GM19328 (cell line): ENCODE data around the gene SHISAL2A.

ENCODE experiments used
- ATAC-seq: cut with Tn5 transposase; IDR thresholded peaks from one replicate; pipeline ENCODE4 v1.9.1; 2021; ENCODE audit warnings: mild to moderate bottlenecking, moderate library complexity; ENCODE audit not compliant: unreplicated experiment

SHISAL2A gene

DNA sequence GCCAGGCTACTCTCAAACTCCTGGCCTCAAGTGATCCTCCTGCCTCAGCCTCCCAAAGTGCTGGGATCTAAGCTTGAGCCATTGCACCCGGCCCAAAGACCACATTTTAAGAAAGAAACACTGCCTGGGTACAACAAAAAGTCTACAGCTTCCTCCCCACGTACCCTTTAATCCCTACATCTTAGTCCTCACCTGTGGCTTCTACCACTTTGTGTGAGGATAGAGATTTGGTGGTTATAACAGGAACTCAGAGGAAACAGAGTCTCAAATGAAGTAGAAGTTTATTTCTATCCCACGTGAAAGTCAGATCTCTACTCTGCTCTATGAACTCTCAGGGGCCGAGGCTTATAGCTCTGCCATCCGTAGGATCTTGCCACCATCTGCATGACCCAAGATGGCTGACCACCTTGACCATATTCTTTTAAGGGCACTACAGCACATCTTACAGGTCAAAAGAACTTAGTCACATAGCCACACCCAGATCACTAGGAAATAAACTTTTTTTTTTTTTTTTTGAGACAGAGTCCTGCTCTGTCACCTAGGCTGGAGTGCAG, 17.4 kb upstream of the SHISAL2A start:
- ATAC-seq = no peak

DNA sequence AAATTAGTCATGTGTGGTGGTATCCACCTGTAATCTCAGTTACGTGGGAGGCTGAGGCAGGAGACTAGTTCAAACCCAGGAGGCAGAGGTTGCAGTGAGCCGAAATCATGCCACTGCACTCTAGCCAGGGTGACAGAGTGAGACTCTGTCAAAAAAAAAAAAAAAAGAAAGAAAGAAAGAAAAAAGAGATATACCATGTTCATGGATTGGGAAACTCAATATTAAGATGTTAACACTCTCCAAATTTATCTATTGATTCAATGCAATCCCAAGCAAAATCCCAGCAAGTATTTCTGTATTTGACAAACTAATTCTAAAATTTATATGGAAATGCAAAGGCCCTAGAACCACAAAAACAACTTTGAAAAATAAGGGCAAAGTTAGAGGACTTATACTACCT, 11.0 kb upstream of the SHISAL2A start:
- no peak for ATAC-seq

DNA sequence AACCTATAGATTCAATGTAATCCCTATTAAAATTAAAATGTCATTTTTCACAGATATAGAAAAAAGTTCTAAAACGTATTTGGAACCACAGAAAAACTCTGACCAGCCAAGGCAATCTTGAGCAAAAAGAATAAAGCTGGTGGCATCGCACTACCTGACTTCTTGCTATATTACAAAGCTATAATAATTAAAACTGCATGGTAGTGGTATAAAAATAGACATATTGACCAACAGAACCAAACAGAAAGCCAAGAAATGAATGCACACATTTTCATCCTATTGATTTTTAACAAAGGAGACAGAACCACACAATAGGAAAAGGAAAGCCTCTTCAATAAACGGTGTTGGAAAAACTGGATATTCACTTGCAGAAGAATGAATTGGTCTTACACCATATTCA, 9.2 kb upstream of the SHISAL2A start:
- no peak for ATAC-seq

DNA sequence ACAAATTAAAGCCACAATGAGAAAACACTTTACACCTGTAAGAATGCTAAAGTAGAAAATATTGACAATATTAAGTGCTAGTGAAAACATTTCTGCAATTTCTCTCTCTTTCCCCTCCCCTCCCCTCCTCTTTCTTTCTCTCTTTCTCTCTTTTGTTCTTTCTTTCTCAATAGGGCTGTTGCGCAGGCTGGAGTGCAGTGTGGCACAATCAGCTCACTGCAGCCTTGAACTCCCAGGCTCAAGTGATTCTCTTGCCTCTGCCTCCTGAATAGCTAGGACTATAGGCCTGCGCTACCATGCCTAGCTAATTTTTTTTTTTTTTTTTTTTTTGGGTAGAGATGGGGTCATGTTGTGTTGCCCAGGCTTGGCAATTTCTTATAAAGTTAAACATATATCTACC, 5.9 kb upstream of the SHISAL2A start:
- ATAC-seq = no peak

DNA sequence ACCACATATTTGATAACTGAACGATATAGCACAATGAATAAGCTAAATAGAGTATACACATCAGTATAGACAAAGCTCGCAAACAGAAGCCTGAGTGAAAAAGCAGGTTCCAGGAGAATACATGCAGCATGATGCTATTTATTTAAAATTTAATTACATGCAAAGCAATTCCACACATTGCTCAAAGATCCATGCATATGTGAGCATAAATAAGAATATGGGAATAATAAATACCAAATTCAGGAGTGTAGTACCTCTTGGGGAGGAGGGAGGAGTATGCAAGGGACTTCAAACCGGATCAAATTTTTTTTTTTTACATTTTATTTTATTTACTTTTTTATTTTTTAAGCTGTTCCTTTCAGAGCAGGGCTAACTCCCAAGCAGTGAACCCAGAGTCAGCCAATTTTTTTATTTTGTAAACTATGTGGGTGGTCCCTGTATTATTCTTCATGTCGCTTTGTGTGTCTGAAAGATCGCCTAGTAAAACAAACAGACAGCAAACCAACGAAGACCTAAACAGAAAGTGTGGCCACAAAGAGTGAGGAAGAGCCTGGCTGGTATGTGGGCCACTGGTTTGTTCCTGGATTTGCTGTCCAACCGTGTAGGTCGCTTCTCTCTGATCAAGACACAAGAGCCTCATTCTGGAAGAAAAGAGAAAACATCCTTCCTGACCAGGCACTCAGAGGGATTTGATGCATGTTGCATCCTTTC, 4.2 kb upstream of the SHISAL2A start:
- ATAC-seq = no peak

DNA sequence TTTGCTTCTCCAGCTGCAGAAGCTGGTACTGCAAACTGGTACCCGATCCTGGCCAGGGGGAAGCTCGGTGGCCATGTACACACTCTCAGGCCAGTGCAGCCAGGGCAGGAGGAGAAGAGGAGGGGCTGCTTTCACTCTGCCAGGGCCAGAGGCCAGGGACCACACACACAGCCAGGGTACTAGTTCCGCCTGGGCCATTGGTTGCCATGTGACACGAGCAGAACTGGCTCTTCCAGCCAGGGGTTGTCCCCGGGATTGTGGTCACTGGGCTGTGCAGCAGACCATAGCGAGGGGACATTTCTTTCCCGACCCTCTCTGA, 3.7 kb upstream of the SHISAL2A start:
- no peak for ATAC-seq

DNA sequence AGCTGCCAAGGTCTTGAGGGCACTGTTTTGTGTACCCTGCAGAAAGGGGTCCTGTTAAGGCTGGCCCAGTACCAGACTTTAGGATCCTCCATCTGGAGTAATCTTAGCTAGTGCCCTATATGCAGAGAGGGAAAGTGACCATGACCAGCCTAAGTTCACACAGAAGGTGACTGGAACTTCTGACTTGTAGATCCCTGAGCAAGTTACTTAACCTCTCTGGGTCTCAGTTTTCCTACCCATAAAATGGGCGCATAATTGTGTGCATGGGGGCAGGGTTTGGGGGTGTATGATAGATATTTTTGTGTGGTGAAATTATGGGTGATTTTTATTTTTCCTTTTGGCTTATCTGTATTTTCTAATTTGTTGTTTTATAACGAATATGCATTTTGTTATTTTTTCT, 3.3 kb upstream of the SHISAL2A start:
- ATAC-seq = no peak

DNA sequence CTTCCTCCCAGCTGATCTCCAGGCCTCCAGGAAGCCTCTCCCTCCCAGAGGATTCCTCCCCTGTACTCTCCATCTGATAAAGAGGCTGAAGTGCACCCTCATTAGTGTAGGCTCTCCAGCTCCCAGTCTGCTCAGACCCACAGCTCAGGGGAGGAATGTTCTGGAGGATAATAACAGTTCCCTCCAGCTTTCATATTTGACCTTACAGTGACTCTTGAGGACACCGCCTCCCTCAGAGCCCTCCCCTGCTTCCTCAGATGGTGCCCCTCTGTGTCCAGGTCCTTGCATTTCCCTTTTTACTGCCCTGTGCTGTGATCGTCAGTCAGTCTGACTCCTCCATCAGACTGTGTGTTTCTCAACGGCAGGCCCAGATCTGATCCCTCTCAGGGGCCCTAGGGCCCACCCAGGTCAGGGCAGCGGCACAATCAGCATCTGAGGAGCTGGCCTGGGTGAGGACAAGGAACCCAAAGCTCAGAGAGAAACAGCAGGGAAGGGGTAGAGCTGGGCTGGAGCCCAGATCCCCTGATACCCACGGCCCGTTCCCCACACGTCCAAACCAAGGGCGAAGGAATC, 1.1 kb upstream of the SHISAL2A start:
- ATAC-seq = no peak

DNA sequence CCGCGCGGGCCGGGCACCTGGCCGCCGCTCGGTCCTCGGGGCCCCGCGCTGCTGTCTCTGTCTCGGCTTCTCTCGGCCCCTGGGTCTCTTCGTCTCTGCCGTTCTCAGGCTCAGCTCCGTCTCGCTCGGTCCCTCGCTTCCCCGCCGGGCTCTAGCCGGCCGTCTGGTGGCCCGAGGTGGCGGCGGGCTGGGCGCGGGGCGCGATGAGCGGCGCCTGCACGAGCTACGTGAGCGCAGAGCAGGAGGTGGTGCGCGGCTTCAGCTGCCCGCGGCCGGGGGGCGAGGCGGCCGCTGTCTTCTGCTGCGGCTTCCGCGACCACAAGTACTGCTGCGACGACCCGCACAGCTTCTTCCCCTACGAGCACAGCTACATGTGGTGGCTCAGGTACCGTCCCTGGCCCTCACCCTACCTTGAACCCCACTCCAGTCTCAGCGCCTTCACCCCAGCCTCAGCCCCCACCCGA, 355 bp downstream of the SHISAL2A start:
- no peak for ATAC-seq

DNA sequence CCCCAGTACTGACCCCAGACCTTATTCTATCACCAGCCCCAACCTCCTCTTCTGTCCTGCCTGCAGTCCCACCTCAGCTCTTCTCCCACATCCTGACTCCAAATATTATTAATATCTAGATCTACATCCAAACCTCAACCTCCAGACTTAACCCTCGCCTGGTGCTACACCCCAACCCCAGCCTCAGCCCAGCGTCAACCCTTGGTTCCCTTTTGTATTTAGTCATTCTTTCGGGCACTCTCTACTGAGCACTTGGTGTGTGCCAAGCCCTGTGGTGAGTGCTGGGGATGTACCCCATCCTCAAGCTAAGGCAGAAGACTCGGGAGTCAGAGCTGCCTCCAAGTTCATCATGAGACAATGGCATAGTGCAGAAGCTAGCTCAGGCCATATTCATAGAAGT, 1.1 kb downstream of the SHISAL2A start:
- no peak for ATAC-seq

DNA sequence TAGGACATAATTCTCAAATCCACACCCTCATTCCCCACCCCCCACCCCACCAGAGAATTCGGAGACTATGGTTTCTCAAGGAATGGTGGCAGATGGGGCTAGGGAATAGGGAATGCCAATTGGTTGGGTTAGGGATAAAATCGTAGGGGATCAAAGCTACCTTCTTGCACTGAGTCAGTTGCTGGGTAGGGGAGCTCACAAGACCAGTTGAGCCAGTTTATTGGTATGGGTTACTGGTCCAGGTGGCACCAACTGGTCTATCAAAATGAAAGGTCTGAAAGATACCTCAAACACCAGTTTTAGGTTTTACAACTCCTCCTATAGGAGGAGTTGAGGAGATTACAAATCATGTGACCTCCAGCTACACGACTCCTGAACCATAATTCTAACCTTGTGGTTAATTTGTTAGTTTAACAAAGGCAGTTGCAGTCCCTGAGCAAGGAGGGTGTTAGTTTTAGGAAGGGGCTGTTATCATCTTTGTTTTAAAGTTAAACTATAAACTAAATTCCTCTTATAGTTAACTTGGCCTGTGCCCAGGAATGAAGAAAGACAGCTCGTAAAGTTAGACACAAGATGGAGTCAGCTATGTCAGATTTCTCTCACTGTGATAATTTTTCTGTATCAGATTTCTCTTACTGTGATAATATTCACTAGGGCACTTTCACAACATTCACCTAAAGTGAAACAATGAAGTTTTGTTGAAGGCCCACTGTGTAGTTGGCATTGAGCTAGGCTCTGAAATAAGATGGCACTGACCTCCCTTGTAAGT, 2.5 kb downstream of the SHISAL2A start:
- ATAC-seq = no peak

DNA sequence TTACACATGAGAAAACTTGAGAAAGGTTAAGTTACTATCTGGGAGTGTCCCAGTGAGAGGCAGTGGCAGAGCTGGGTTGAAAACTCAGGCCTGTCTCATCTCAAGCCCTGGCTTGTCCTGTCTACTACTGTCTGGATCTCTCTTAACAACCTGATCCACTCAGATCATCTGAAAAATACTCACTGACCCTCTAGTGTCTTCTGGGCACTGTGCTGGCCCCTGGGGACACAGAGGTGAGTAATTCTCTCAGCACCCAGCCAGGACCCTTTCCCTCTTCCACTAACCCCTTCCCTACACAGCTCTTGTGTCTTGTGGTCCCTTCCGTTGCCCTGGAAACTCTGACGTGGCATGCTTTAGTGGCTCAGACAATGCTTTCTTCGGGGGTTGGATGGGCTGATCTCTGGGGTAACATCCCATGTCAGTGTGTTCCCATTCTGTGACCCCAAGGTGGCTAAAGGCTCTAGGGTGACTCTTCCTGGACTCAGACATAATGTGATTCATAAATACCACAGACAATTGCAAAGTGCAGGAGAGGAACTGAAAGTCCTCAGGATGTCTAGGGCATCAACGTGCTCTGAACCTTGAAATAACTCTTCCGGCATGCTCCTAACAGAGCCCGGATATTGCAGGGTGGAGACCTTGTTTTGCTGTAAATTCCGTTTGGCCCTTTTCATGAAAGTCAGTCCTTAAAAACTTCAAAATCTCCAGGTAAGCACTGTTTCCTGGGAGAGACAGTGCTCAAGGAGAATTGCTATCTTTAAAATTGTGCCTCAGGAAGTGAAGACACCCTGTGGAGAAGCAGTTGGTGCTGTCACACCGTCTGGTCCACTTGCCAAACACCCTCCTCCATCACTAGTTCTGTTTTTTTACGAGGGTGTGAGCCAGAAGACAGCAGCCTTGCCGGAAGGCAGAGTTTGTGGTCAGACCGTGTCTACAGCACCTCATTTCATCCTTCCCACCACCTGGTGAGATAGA, 4.0 kb downstream of the SHISAL2A start:
- peak; percentile 80 for ATAC-seq

DNA sequence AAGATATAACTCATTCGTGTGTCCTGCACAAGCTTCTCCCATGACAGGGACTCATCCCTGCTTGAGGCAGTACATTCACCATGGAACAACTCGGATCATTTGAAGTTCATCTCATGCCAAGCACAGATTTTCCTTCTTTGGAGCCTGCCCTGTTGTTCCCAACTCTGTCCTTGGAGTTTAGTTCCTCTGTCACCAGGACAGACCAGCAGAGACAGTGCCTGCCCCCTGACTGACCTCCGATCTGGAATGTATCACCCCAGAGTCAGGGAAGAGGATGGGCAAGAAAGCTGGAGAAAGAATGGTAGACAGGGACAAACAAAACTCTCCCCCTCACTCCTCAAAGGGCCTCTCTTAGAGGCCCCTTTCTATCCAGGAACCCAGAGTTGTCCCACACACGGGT, 5.0 kb downstream of the SHISAL2A start:
- ATAC-seq = no peak

DNA sequence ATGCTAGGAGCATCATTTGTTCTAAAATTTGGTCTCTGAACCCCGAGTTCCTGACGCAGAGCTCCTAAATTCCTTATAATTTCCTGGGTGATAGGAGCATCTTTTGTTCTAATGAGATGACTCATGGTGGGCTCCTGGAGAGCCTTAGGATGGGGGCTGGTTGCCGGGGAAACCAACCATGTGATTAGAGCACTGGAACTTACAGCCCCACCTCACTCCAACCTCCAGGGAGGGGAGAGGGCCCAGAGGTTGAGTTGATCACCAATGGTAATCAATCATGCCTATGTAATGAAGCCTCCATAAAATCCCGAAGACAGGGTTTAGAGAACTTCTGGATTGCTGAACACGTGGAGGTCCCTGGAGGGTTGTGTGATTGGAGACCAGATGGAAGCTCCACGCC, 7.7 kb downstream of the SHISAL2A start:
- ATAC-seq = no peak

DNA sequence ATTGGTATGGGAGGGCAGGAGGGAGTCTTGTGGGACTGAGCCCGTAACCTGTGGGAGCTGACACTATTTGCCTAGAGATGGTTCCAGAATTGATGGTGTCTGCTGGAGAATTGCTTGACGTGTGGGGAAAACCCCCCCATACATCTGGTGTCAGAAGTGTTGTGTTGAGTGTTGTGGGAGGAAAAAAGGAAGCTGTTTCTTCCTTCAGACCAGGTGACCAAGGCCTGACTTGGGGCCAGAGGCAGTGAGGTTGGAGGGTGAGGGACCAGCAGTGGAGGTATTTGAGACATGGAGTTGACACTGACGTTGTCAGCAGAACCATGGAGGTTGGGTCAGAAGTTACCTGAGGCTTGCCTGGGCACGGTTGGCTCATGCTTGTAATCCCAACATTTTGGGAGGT, 8.3 kb downstream of the SHISAL2A start:
- ATAC-seq = no peak

DNA sequence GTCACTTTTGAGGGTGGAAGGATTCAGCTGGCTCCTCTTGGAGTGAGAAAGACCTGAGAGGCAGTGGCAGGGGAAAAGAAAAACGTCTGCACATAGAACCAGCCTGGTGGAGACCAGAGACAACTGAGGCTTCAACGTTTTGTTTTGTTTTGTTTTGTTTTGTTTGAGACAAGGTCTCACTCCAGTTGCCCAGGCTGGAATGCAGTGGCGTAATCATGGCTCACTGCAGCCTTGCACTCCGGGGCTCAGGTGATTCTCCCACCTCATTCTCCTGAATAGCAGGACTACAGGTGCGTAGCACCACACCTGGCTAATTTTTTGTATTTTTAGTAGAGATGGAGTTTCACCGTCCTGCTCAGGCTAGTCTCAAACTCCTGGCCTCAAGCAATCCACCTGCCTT, 12.3 kb downstream of the SHISAL2A start:
- no peak for ATAC-seq

DNA sequence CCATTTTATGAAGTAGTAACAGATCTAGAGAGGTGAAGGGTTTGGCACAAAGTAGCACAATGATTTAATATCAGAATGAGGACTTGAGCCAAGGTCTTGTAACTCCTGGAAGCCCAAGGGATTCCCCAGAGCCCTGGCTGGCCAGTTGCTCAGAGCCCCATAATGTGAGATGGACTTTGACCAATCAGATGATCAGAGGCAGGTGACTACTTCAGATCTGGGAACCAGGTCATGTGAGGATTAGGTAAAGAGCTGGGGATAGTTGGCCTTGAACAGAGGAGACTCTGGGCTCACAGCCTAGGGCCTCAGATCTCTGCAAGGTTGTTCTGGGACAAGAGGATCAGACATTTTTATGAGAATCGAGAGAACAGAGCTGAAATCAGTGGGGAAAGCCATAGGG, 18.9 kb downstream of the SHISAL2A start:
- ATAC-seq = no peak

DNA sequence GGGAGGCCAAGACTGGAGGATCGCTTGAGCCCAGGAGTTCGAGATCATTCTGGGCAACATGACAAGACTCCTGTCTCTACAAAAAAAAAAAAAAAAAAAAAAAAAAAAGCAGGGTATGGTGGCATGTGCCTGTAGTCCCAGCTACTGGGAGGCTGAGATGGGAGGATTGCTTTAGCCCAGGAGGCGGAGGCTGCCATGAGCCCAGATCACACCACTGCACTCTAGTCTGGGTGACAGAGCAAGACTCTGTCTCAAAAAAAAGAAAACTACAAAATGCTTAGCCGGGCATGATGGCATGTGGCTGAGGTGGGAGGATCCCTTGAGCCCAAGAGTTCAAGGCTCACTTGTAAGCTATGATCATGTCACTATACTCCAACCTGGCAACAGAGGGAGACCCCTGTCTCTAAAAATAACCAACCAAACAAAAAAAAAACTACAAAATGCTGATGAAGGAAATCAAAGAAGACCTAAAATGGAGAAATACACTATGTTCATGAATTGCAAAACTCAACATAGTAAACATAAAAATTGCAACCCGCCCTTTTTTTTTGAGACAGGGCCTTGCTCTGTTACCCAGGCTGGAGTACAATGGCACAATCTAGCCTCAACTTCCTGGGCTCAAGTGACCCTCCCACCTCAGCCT, 20.4 kb downstream of the SHISAL2A start:
- no peak for ATAC-seq

DNA sequence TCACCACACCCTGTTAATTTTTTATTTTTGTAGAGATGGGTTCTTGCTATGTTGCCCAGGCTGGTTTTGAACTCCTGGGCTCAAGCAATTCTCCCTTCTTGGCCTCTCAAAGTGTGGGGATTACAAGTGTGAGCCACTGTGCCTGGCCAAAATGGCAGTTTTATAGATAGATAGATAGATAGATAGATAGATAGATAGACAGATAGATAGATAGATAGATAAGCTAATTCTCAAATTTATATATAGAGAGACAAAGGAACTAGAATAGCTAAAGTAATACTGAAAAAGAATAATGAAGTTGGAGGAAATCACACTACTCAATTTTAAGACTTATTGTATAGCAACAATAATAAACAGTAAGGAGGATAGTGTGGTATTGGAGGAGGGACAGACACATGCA, 21.1 kb downstream of the SHISAL2A start:
- no peak for ATAC-seq

DNA sequence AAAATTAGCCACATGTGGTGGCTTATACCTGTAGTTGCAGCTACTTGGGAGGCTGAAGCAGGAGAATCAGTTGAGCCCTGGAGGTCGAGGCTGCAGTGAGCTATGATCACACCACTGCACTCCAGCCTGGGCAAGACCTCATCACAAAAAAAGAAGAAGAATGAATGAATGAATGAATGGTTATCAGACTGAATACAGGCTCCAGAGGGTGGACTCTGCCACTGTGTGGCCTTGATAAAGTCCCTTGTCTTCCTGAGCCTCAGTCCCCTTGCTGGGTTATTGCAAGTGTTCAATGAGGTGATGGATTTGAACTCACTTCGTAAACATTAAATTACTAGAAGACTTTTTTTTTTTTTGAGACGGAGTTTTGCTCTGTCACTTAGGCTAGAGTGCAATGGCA, 24.7 kb downstream of the SHISAL2A start:
- no peak for ATAC-seq
